Activated T-cell treated with anti-CD3 and anti-CD28 coated beads, Interleukin-2, amount 50 U/mL, for 24 hours (primary cell): Measurements from ENCODE around the gene CCDC146.
"Not testable (repeated sequence)": the region's sequence is repeated elsewhere in the genome, so short reads cannot be mapped to it uniquely, and the experiment has no call there.

ENCODE experiments used
- DNase-seq: peaks from one replicate; pipeline ENCODE4 v3.0.0-alpha.2; 2020
- H3K27ac Mint-ChIP-seq: 2 replicates; pipeline ENCODE4 v1.8.0; 2020; ENCODE audit warnings: mild to moderate bottlenecking, mixed read lengths
- H3K27me3 Mint-ChIP-seq: 2 replicates; pipeline ENCODE4 v1.8.0; 2020; ENCODE audit warnings: mixed read lengths
- H3K36me3 Mint-ChIP-seq: 2 replicates; pipeline ENCODE4 v1.8.0; 2020; ENCODE audit warnings: low read depth, mixed read lengths
- H3K4me1 Mint-ChIP-seq: 2 replicates; pipeline ENCODE4 v1.8.0; 2020; ENCODE audit warnings: low read depth, mixed read lengths
- H3K4me3 Mint-ChIP-seq: 2 replicates; pipeline ENCODE4 v1.8.0; 2020; ENCODE audit warnings: mild to moderate bottlenecking, moderate library complexity, mixed read lengths
- H3K9me3 Mint-ChIP-seq: 2 replicates; pipeline ENCODE4 v1.8.0; 2020; ENCODE audit warnings: mixed read lengths

The CCDC146 gene, protein sequence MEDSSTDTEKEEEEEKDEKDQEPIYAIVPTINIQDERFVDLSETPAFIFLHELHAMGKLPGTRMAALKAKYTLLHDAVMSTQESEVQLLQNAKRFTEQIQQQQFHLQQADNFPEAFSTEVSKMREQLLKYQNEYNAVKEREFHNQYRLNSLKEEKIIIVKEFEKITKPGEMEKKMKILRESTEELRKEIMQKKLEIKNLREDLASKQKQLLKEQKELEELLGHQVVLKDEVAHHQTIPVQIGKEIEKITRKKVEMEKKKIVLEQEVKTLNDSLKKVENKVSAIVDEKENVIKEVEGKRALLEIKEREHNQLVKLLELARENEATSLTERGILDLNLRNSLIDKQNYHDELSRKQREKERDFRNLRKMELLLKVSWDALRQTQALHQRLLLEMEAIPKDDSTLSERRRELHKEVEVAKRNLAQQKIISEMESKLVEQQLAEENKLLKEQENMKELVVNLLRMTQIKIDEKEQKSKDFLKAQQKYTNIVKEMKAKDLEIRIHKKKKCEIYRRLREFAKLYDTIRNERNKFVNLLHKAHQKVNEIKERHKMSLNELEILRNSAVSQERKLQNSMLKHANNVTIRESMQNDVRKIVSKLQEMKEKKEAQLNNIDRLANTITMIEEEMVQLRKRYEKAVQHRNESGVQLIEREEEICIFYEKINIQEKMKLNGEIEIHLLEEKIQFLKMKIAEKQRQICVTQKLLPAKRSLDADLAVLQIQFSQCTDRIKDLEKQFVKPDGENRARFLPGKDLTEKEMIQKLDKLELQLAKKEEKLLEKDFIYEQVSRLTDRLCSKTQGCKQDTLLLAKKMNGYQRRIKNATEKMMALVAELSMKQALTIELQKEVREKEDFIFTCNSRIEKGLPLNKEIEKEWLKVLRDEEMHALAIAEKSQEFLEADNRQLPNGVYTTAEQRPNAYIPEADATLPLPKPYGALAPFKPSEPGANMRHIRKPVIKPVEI

DNA sequence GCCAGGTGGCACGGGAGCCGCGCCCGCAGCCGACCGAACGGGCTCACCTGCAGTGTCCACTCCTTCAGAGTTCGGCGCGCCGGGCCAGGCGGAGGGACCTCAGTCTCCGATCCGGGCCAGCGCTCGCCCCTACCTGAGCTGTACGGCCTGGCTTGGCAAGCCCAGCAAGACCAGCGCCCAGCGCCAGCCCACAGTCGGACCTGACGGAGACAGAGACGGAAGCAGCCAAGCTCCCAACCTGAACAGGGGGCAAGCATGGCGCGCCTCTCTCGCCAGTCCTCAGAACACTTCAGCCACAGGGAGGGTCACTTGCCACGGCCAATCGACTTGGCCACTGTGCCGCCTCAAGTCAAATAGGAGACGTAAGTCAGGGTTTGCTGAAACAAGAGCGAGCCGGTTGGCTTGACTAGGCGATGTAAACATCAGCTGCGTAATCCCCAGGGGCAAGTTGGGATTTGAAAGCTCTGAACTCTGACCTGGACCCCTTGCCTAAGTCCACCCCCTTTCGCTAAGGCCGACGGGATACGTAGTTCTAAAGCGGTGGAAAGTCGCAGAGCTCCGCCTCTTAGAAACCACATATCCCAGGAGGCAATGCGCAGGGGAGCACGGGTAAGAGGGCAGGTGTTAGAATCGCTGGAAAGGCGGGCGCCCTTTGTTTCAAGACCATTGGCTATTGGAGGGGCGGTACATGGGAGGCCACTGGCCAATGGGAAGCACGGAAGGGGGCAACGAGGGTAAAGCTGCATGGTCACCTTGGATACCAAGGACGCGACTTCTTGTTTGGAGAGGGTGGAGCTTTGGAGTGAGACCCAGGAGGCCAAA is at the start of gene CCDC146:
Gene CCDC146 (plus strand): TSS at position 756 of the 822 bp plus-strand sequence. CDS start 45,054 bp downstream, outside the sequence.
- H3K9me3 Mint-ChIP-seq, H3K36me3 Mint-ChIP-seq, H3K27me3 Mint-ChIP-seq: not testable (repeated sequence)
- peak; percentile 91 for DNase-seq
- Mint-ChIP-seq H3K4me1 (peaks cover 21% of the 10 kb centered on the region), H3K4me3 (peak within 1 kb of the TSS; percentile 86), H3K27ac (peak within 1 kb of the TSS; percentile 83)

DNA sequence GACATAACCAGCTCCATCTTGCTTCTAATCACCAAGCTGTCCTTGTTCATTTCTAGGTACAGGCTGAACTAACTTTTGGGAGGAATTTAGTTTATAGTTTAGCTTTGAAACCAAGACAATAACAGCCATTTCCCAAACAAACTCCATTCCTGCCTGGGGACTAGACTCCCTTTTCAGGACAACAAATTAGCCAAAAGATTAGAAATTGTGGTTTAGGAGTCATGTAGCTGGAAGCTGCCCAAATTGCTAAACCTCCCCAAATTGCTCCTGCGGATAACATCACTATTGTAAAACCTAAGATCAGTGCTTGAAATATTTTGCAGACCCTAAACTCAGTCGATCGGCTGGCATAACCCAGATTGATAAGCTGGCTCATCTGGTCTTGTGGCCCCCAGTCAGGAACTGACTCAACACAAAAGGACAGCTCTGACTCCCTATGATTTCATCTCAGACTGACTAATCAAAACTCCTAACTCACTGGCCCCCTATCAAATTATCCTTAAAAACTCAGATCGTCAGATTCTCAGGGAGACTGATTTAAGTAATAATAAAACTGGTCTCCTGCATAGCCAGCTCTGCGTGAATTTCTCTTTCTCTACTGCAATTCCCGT is 47.5 kb upstream of the CCDC146 start:
- H3K36me3 Mint-ChIP-seq, result peaks cover 41% of the 10 kb centered on the region
- H3K4me1 Mint-ChIP-seq, H3K9me3 Mint-ChIP-seq, H3K27ac Mint-ChIP-seq, DNase-seq, H3K27me3 Mint-ChIP-seq, H3K4me3 Mint-ChIP-seq: not testable (repeated sequence)

- peaks cover 23% of the 10 kb centered on the region for H3K36me3 Mint-ChIP-seq
- H3K27ac Mint-ChIP-seq, H3K4me1 Mint-ChIP-seq, H3K4me3 Mint-ChIP-seq, H3K27me3 Mint-ChIP-seq, DNase-seq, H3K9me3 Mint-ChIP-seq: not testable (repeated sequence)
Measured at GRCh38 chr7:77077060-77077459, 45.4 kb upstream of the CCDC146 start.

DNA sequence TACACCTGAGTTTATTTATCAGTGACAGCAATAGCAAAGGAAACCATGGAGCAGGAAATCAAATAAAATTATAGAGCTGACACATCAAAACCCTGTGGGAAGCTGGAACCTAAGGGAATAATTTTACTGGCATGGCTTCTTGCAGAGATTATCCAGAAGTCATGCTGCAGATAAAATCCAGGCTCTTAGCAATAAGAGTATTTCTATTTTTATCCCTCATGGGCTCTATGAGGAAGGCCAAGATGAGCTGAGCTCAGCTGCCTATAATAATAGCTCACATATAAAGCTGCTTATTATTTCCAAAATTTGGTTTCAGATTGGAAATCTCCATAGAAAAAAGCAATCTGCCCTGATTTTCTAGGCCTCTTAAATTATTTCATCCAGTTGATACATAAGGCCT is 43.3 kb upstream of the CCDC146 start:
- H3K36me3 Mint-ChIP-seq, result peaks cover 22% of the 10 kb centered on the region
- H3K27ac Mint-ChIP-seq, H3K4me1 Mint-ChIP-seq, H3K9me3 Mint-ChIP-seq, H3K27me3 Mint-ChIP-seq, H3K4me3 Mint-ChIP-seq, DNase-seq: not testable (repeated sequence)

- DNase-seq, H3K4me3 Mint-ChIP-seq, H3K9me3 Mint-ChIP-seq, H3K27me3 Mint-ChIP-seq, H3K4me1 Mint-ChIP-seq, H3K27ac Mint-ChIP-seq: not testable (repeated sequence)
- H3K36me3 Mint-ChIP-seq, result peaks cover 17% of the 10 kb centered on the region
Measured at GRCh38 chr7:77079624-77080023, 42.8 kb upstream of the CCDC146 start.

DNA sequence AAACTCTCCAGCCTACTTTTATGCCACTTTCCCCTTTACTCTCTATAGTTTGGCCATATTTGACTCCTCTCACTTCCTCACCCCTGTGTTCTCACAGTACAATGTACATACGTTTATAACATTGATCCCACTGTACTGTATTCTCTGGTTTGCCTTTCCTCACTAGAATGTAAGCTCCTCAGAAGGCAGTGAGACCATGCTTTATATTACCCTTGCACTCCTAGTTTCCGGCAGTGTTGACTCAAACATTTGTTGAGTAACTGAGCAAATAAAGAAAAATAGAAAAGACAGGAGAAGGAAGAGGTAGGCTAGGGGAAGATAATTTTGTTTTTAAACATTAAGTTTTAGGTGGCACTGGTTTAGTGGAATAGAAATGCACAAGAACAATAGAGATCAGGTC is 42.2 kb upstream of the CCDC146 start:
- H3K4me1 Mint-ChIP-seq, DNase-seq, H3K27ac Mint-ChIP-seq, H3K9me3 Mint-ChIP-seq, H3K27me3 Mint-ChIP-seq, H3K4me3 Mint-ChIP-seq: not testable (repeated sequence)
- peaks cover 13% of the 10 kb centered on the region for H3K36me3 Mint-ChIP-seq

GRCh38 chr7:77082192-77082591 is 40.2 kb upstream of the CCDC146 start:
- H3K9me3 Mint-ChIP-seq, H3K36me3 Mint-ChIP-seq, H3K27ac Mint-ChIP-seq, H3K27me3 Mint-ChIP-seq, H3K4me3 Mint-ChIP-seq, H3K4me1 Mint-ChIP-seq, DNase-seq: not testable (repeated sequence)

GRCh38 chr7:77092301-77092700 is 30.1 kb upstream of the CCDC146 start:
- H3K27ac Mint-ChIP-seq, H3K9me3 Mint-ChIP-seq, DNase-seq, H3K4me3 Mint-ChIP-seq, H3K27me3 Mint-ChIP-seq, H3K4me1 Mint-ChIP-seq: not testable (repeated sequence)
- H3K36me3 Mint-ChIP-seq, result peaks cover 28% of the 10 kb centered on the region

DNA sequence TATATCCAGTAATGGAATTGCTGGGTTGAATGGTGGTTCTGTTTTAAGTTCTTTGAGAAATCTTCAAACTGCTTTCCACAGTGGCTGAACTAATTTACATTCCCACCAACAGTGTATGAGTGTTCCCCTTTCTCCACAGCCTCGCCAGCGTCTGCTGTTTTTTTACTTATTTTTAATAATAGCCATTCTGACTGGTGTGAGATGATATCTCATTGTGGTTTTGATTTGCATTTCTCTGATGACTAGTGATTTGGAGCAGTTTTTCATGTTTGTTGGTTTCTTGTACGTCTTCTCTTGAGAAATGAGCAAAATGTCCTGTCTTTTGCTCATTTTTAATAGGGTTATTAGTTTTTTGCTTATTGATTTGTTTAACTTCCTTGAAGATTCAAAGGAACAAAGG is 21.9 kb upstream of the CCDC146 start:
- not testable (repeated sequence) for H3K27me3 Mint-ChIP-seq, H3K27ac Mint-ChIP-seq, DNase-seq, H3K9me3 Mint-ChIP-seq, H3K4me1 Mint-ChIP-seq, H3K4me3 Mint-ChIP-seq, H3K36me3 Mint-ChIP-seq

DNA sequence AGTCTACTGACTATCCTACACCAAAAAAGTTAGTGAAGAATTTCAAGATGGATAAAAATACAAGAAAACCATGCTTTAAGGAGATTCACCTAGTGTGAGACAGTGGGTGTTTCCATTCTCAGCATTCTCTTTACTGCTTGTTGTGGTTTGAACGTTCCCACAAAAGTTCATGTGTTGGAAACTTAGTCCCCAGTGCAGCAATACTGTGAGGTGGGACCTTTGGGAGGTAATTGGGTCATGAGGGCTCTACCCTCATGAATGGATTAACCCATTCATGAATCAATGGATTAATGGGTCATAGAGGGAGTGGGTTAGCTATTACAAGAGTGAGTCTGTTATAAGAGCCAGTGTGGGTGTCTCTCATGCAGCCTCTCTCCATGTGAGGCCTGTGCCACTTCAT is 21.2 kb upstream of the CCDC146 start:
- not testable (repeated sequence) for DNase-seq, H3K27ac Mint-ChIP-seq, H3K36me3 Mint-ChIP-seq, H3K9me3 Mint-ChIP-seq, H3K27me3 Mint-ChIP-seq, H3K4me1 Mint-ChIP-seq, H3K4me3 Mint-ChIP-seq

DNA sequence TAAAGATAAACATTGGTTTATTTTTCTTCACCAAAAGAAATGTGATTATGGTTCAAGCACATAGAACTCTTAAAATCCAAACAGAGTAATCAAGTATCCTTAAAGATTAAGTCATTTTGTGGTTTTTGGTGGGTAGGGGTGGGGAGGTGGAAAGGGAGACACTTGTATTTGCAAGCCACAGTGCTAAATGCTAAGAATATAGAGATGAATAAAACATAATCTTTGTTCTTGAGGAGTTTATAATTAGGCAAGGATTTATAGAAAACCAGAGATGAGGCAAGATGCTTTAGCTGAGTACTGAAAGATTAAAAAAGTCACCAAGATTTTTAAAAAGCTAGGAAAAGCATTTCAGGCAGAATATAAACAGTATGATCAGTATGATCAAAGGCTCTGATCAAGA is 19.7 kb upstream of the CCDC146 start:
- H3K27ac Mint-ChIP-seq, H3K9me3 Mint-ChIP-seq, DNase-seq, H3K4me3 Mint-ChIP-seq, H3K36me3 Mint-ChIP-seq, H3K27me3 Mint-ChIP-seq, H3K4me1 Mint-ChIP-seq: not testable (repeated sequence)

- H3K4me1 Mint-ChIP-seq, H3K9me3 Mint-ChIP-seq, H3K36me3 Mint-ChIP-seq, DNase-seq, H3K4me3 Mint-ChIP-seq, H3K27me3 Mint-ChIP-seq, H3K27ac Mint-ChIP-seq: not testable (repeated sequence)
Measured at GRCh38 chr7:77105904-77106303, 16.5 kb upstream of the CCDC146 start.

- H3K36me3 Mint-ChIP-seq, H3K4me1 Mint-ChIP-seq, H3K4me3 Mint-ChIP-seq, DNase-seq, H3K9me3 Mint-ChIP-seq, H3K27ac Mint-ChIP-seq, H3K27me3 Mint-ChIP-seq: not testable (repeated sequence)
Measured at GRCh38 chr7:77107659-77108058, 14.8 kb upstream of the CCDC146 start.

GRCh38 chr7:77108362-77108761 is 14.1 kb upstream of the CCDC146 start:
- not testable (repeated sequence) for H3K4me1 Mint-ChIP-seq, H3K27ac Mint-ChIP-seq, H3K36me3 Mint-ChIP-seq, DNase-seq, H3K9me3 Mint-ChIP-seq, H3K27me3 Mint-ChIP-seq, H3K4me3 Mint-ChIP-seq
